Measurements from ENCODE around the gene CYP2J2. TPM values are rescaled to one million over a fixed set of nuclear protein-coding genes. Genes with fewer than 3 reads are reported as not detected.
"Not testable (repeated sequence)": the region's sequence is repeated elsewhere in the genome, so short reads cannot be mapped to it uniquely, and the experiment has no call there.

CYP2J2 gene
- total RNA-seq, 1 donor from 2014 or later = 1.9 TPM

- no peak for DNase-seq (ENCODE audit: low read depth)
- no peak for TF ChIP-seq CTCF (IDR thresholded peaks at IDR 0.05; ENCODE audit: insufficient read depth, low read length, poor library complexity, severe bottlenecking)
- H3K27me3 ChIP-seq (ENCODE audit: control insufficient read depth, insufficient read depth, low read length) = no peaks in the 10 kb centered on the region
- no peaks in the 10 kb centered on the region for H3K36me3 ChIP-seq (ENCODE audit: control insufficient read depth, insufficient read depth, low read length)
- no peak overlapping the region for H3K4me3 ChIP-seq (ENCODE audit: low read depth, low read length)
These were observed 9.4 kb downstream of the CYP2J2 start for GRCh38 chr1:59917026-59917784.

DNA sequence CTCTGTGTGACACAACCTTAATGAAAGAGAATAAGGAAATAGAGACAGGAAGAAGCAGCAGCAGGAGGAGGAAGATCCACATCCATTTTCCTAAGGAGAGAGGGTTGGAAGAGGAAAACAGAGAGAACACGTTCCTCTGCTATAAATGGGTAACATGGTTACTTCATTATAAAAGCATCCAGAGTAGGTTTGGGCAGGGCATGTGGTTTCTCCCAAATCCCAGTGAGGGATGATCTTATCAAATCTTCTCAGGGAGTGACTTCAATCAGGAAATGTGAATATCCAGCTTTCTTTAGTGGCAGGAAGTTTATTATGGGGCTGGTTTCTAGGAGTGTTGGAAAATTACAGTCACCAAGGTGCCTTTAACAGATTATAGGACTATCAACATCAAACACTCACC lies 11.1 kb downstream of the CYP2J2 start:
- no peaks in the 10 kb centered on the region for H3K36me3 ChIP-seq (ENCODE audit: control insufficient read depth, insufficient read depth, low read length)
- no peaks in the 10 kb centered on the region for H3K27me3 ChIP-seq (ENCODE audit: control insufficient read depth, insufficient read depth, low read length)
- no peak for DNase-seq (ENCODE audit: low read depth)
- no peak overlapping the region for H3K4me3 ChIP-seq (ENCODE audit: low read depth, low read length)
- no peak for TF ChIP-seq CTCF (IDR thresholded peaks at IDR 0.05; ENCODE audit: insufficient read depth, low read length, poor library complexity, severe bottlenecking)

GRCh38 chr1:59914791-59915286 lies 11.7 kb downstream of the CYP2J2 start:
- not testable (repeated sequence) for H3K27me3 ChIP-seq (ENCODE audit: control insufficient read depth, insufficient read depth, low read length); DNase-seq (ENCODE audit: low read depth); H3K36me3 ChIP-seq (ENCODE audit: control insufficient read depth, insufficient read depth, low read length); H3K4me3 ChIP-seq (ENCODE audit: low read depth, low read length)

GRCh38 chr1:59908682-59909081 lies 17.9 kb downstream of the CYP2J2 start:
- no peak for TF ChIP-seq CTCF (IDR thresholded peaks at IDR 0.05; ENCODE audit: insufficient read depth, low read length, poor library complexity, severe bottlenecking)

GRCh38 chr1:59908084-59908483 lies 18.5 kb downstream of the CYP2J2 start:
- no peak overlapping the region for H3K4me3 ChIP-seq (ENCODE audit: low read depth, low read length)
- no peaks in the 10 kb centered on the region for H3K27me3 ChIP-seq (ENCODE audit: control insufficient read depth, insufficient read depth, low read length)
- no peak for TF ChIP-seq CTCF (IDR thresholded peaks at IDR 0.05; ENCODE audit: insufficient read depth, low read length, poor library complexity, severe bottlenecking)
- DNase-seq (ENCODE audit: low read depth) = no peak
- no peaks in the 10 kb centered on the region for H3K36me3 ChIP-seq (ENCODE audit: control insufficient read depth, insufficient read depth, low read length)

More at GRCh38 chr1:59908682-59909081, 17.9 kb downstream of the CYP2J2 start:
- Histone ChIP-seq H3K4me3 (ENCODE audit: low read depth, low read length) (no peak overlapping the region), H3K27me3 (ENCODE audit: control insufficient read depth, insufficient read depth, low read length) (no peaks in the 10 kb centered on the region), H3K36me3 (ENCODE audit: control insufficient read depth, insufficient read depth, low read length) (no peaks in the 10 kb centered on the region)
- DNase-seq (ENCODE audit: low read depth) = no peak

- no peak for TF ChIP-seq CTCF (IDR thresholded peaks at IDR 0.05; ENCODE audit: insufficient read depth, low read length, poor library complexity, severe bottlenecking)
- Histone ChIP-seq H3K36me3 (ENCODE audit: control insufficient read depth, insufficient read depth, low read length) (no peaks in the 10 kb centered on the region), H3K27me3 (ENCODE audit: control insufficient read depth, insufficient read depth, low read length) (no peaks in the 10 kb centered on the region), H3K4me3 (ENCODE audit: low read depth, low read length) (no peak overlapping the region)
- no peak for DNase-seq (ENCODE audit: low read depth)
These were observed 19.6 kb downstream of the CYP2J2 start for GRCh38 chr1:59906931-59907330.

Data from kidney epithelial cell (primary cell).